H1 (cell line): ENCODE data around the gene SCO2. TPM values are rescaled to one million over a fixed set of nuclear protein-coding genes. Genes with fewer than 3 reads are reported as not detected.
A peak's percentile ranks its signal among the peaks of the same experiment; 100 is the strongest.

Source experiments
- CTCF ChIA-PET: fragments of 300-600 bp; sonication (Branson Sonifier 250); formaldehyde crosslinking; loops from one replicate; lab custom pipeline; 2021; ENCODE audit not compliant: partially characterized antibody; lab: Charles Lee
- POLR2A ChIA-PET: fragments of 300-600 bp; sonication (Branson Sonifier 250); formaldehyde crosslinking; loops from one replicate; lab custom pipeline; 2021; ENCODE audit warnings: inconsistent platforms; ENCODE audit not compliant: partially characterized antibody; lab: Charles Lee
- DNase-seq, 2 experiments: peaks; one replicate each; pipeline versions ENCODE4 v3.0.0 to v3.0.0-alpha.2; 2010 to 2022; ENCODE audit warnings: low spot score in 2 of 2, low read depth in 1 of 2, mixed read lengths in 1 of 2
- FAIRE-seq: peaks from 2 replicates; lab custom pipeline; 2011; peaks lifted over from hg19 to GRCh38; lab: Jason Lieb, UNC
- H2AFZ ChIP-seq: 2 replicates; pipeline ENCODE4 v1.8.1; 2012; ENCODE audit warnings: low read length, inconsistent platforms
- H2AK5ac ChIP-seq: 2 replicates; pipeline ENCODE4 v1.6.1; 2013; ENCODE audit warnings: low read depth, low read length
- H2BK120ac ChIP-seq: replicated peaks from 2 replicates; pipeline ENCODE3; 2013; ENCODE audit warnings: low read depth, low read length, inconsistent platforms
- H2BK12ac ChIP-seq: 2 replicates; pipeline ENCODE4 v1.6.1; 2013; ENCODE audit warnings: low read depth, low read length
- H2BK15ac ChIP-seq: 2 replicates; pipeline ENCODE4 v1.6.1; 2013; ENCODE audit warnings: low read length
- H2BK20ac ChIP-seq: 2 replicates; pipeline ENCODE4 v1.6.1; 2013; ENCODE audit warnings: low read length
- H2BK5ac ChIP-seq: 2 replicates; pipeline ENCODE4 v1.6.1; 2013; ENCODE audit warnings: low read depth, low read length
- H3K14ac ChIP-seq: 2 replicates; pipeline ENCODE4 v1.6.1; 2013; ENCODE audit warnings: inconsistent platforms; ENCODE audit not compliant: insufficient read length
- H3K18ac ChIP-seq: 2 replicates; pipeline ENCODE4 v1.6.1; 2013; ENCODE audit warnings: low read length; ENCODE audit errors: extremely low read depth
- H3K23ac ChIP-seq: 2 replicates; pipeline ENCODE4 v1.6.1; 2013; ENCODE audit warnings: inconsistent platforms; ENCODE audit not compliant: insufficient read length
- H3K23me2 ChIP-seq: 2 replicates; pipeline ENCODE4 v1.6.1; 2013; ENCODE audit warnings: low read depth, low read length
- H3K27ac ChIP-seq: 2 replicates; pipeline ENCODE4 v1.6.1; 2011; ENCODE audit warnings: low read depth, low read length, inconsistent platforms
- H3K27me3 ChIP-seq, 4 experiments: replicated peaks in 1 of 4; 1 replicate in 1 of 4; 2 replicates in 3 of 4; pipeline versions ENCODE4 v1.6.1 to v1.8.1; 2011 to 2013; ENCODE audit warnings: low read length in 3 of 4, mild to moderate bottlenecking in 3 of 4, inconsistent platforms in 2 of 4, mixed read lengths in 2 of 4, moderate library complexity in 1 of 4; ENCODE audit not compliant: control insufficient read depth in 3 of 4, insufficient read depth in 3 of 4; ENCODE audit errors: extremely low read depth in 1 of 4
- H3K36me3 ChIP-seq, 4 experiments: 2 replicates each; pipeline versions ENCODE4 v1.6.1 to v1.8.1; 2011 to 2013; ENCODE audit warnings: mild to moderate bottlenecking in 4 of 4, low read length in 3 of 4, moderate library complexity in 2 of 4, control low read depth in 1 of 4, inconsistent platforms in 1 of 4; ENCODE audit not compliant: insufficient read depth in 4 of 4, control insufficient read depth in 2 of 4
- H3K4ac ChIP-seq: replicated peaks from 2 replicates; pipeline ENCODE3; 2013; ENCODE audit warnings: low read length, low read depth, mixed read lengths, inconsistent platforms; ENCODE audit not compliant: insufficient read length
- H3K4me1 ChIP-seq, 4 experiments: replicated peaks in 1 of 4; 1 replicate in 1 of 4; 2 replicates in 3 of 4; pipeline versions ENCODE4 v1.6.1 to v1.8.1; 2011 to 2013; ENCODE audit warnings: low read length in 3 of 4, inconsistent platforms in 2 of 4, mixed read lengths in 1 of 4; ENCODE audit not compliant: insufficient read depth in 4 of 4, control insufficient read depth in 3 of 4
- H3K4me2 ChIP-seq, 2 experiments: 2 replicates each; pipeline versions ENCODE4 v1.6.1 to v1.8.1; 2011 to 2013; ENCODE audit warnings: low read depth in 2 of 2, low read length in 2 of 2, control low read depth in 1 of 2, inconsistent platforms in 1 of 2, mild to moderate bottlenecking in 1 of 2; ENCODE audit not compliant: insufficient read depth in 1 of 2
- H3K4me3 ChIP-seq, 4 experiments: fragments of 200-600, 300-600 bp in 1 of 4; sonication (generic), shearing (Covaris generic), sonication (Bioruptor Twin) in 1 of 4; 2 replicates each; pipeline versions ENCODE4 v1.5.1 to v1.8.1; 2011 to 2016; ENCODE audit warnings: low read length in 4 of 4, low read depth in 3 of 4, control low read depth in 2 of 4, inconsistent platforms in 2 of 4, mild to moderate bottlenecking in 2 of 4, mixed read lengths in 1 of 4, moderate library complexity in 1 of 4; ENCODE audit not compliant: insufficient read depth in 2 of 4; ENCODE audit errors: extremely low read depth in 1 of 4
- H3K56ac ChIP-seq: replicated peaks from 2 replicates; pipeline ENCODE3; 2013; ENCODE audit warnings: low read depth, mild to moderate bottlenecking, mixed read lengths, low read length, inconsistent platforms; ENCODE audit not compliant: insufficient read length
- H3K79me1 ChIP-seq: 2 replicates; pipeline ENCODE4 v1.6.1; 2013; ENCODE audit warnings: low read depth, low read length, control low read depth
- H3K79me2 ChIP-seq, 2 experiments: 2 replicates each; pipeline versions ENCODE4 v1.6.1 to v1.8.1; 2012 to 2013; ENCODE audit warnings: low read length in 2 of 2, mild to moderate bottlenecking in 2 of 2, inconsistent platforms in 1 of 2; ENCODE audit not compliant: insufficient read depth in 2 of 2, control insufficient read depth in 1 of 2
- H3K9ac ChIP-seq, 4 experiments: replicated peaks in 1 of 4; 1 replicate in 1 of 4; 2 replicates in 3 of 4; pipeline versions ENCODE4 v1.6.1 to v1.8.1; 2011 to 2013; ENCODE audit warnings: low read depth in 3 of 4, low read length in 3 of 4, control low read depth in 2 of 4, mild to moderate bottlenecking in 2 of 4, moderate library complexity in 2 of 4, inconsistent platforms in 1 of 4; ENCODE audit errors: extremely low read depth in 1 of 4
- H3K9me3 ChIP-seq, 2 experiments: 2 replicates each; pipeline versions ENCODE4 v1.6.1 to v1.8.1; 2012 to 2013; ENCODE audit warnings: mild to moderate bottlenecking in 2 of 2, moderate library complexity in 2 of 2, control low read depth in 1 of 2, inconsistent platforms in 1 of 2, low read depth in 1 of 2, low read length in 1 of 2, mixed read lengths in 1 of 2; ENCODE audit not compliant: insufficient read depth in 2 of 2
- H4K20me1 ChIP-seq, 2 experiments: replicated peaks in 1 of 2; 2 replicates each; pipeline versions ENCODE3 to v1.8.1; 2011 to 2013; ENCODE audit warnings: inconsistent platforms in 2 of 2, low read length in 2 of 2, mild to moderate bottlenecking in 1 of 2; ENCODE audit not compliant: insufficient read depth in 2 of 2, control insufficient read depth in 1 of 2
- H4K5ac ChIP-seq: 2 replicates; pipeline ENCODE4 v1.6.1; 2013; ENCODE audit warnings: low read length, low read depth, mixed read lengths, inconsistent platforms; ENCODE audit not compliant: insufficient read length
- H4K8ac ChIP-seq: 2 replicates; pipeline ENCODE4 v1.8.0; 2013; ENCODE audit warnings: mild to moderate bottlenecking, moderate library complexity, low read length, inconsistent platforms; ENCODE audit not compliant: insufficient read depth; ENCODE audit errors: extremely low read depth
- H4K91ac ChIP-seq: replicated peaks from 2 replicates; pipeline ENCODE3; 2013; ENCODE audit warnings: low read length, mixed read lengths, inconsistent platforms; ENCODE audit not compliant: insufficient read length
- CHD1 ChIP-seq: IDR thresholded peaks from 2 replicates; pipeline ENCODE4 v1.6.1; 2012; ENCODE audit warnings: low read depth, low read length, improper control_type of control experiment
- CTCF ChIP-seq, 3 experiments: IDR thresholded peaks; 1 replicate in 2 of 3; 2 replicates in 1 of 3; pipeline versions ENCODE4 v1.5.1 to v1.6.1; 2011; ENCODE audit warnings: low read length in 3 of 3, mild to moderate bottlenecking in 3 of 3, inconsistent platforms in 2 of 3, low read depth in 1 of 3, moderate library complexity in 1 of 3; ENCODE audit not compliant: insufficient read depth in 1 of 3; ENCODE audit errors: control extremely low read depth in 1 of 3
- FOSL1 ChIP-seq: IDR thresholded peaks from 2 replicates; pipeline ENCODE4 v1.6.1; 2011; ENCODE audit warnings: mild to moderate bottlenecking, low read depth, low read length, moderate library complexity; ENCODE audit not compliant: insufficient read depth
- JUN ChIP-seq: IDR thresholded peaks from 2 replicates; pipeline ENCODE4 v1.6.1; 2011; ENCODE audit warnings: low read depth, mild to moderate bottlenecking, improper control_type of control experiment, low read length
- JUND ChIP-seq: IDR thresholded peaks from 2 replicates; pipeline ENCODE4 v1.6.1; 2011; ENCODE audit warnings: mild to moderate bottlenecking, improper control_type of control experiment, low read length
- KDM1A ChIP-seq: fragments of 200-600, 300-600 bp; sonication (generic); IDR thresholded peaks from 2 replicates; pipeline ENCODE4 v1.7.1; 2016; ENCODE audit warnings: mild to moderate bottlenecking, low read length, borderline replicate concordance
- KDM4A ChIP-seq: IDR thresholded peaks from one replicate; pipeline ENCODE4 v1.7.1; 2012; ENCODE audit warnings: low read depth, mild to moderate bottlenecking, moderate library complexity, low read length, inconsistent platforms; ENCODE audit not compliant: severe bottlenecking
- POLR2A ChIP-seq, 2 experiments: IDR thresholded peaks; 1 replicate in 1 of 2; 2 replicates in 1 of 2; pipeline ENCODE4 v1.6.1; 2011; ENCODE audit warnings: low read depth in 2 of 2, low read length in 2 of 2, mild to moderate bottlenecking in 2 of 2; ENCODE audit errors: control extremely low read depth in 1 of 2
- SIX5 ChIP-seq: IDR thresholded peaks from 2 replicates; pipeline ENCODE4 v1.6.1; 2011; ENCODE audit warnings: mild to moderate bottlenecking, low read depth, low read length
- SP4 ChIP-seq: IDR thresholded peaks from 2 replicates; pipeline ENCODE4 v1.6.1; 2012; ENCODE audit warnings: low read length, inconsistent platforms
- WGBS, 2 experiments: shearing (Covaris generic) in 1 of 2; methylation state at CpG; one replicate each; pipeline versions ENCODE4 v1.1.6 to v1.1.7; 2013 to 2015; ENCODE audit warnings: low lambda C conversion rate in 2 of 2, mixed read lengths in 2 of 2, inconsistent platforms in 1 of 2, low coverage in 1 of 2, missing lambda C conversion rate in 1 of 2; ENCODE audit not compliant: insufficient replicate concordance in 2 of 2, insufficient coverage in 1 of 2, insufficient read length in 1 of 2; ENCODE audit errors: extremely low coverage in 1 of 2, missing lambda C conversion rate in 1 of 2; 5-methylcytosine and 5-hydroxymethylcytosine counted together
- polyA plus RNA-seq, 7 experiments: library from polyadenylated mRNA; depleted of rRNA in 3 of 7; stranded (reverse) in 5 of 7; unstranded in 2 of 7; fragments of >200 nt in 5 of 7; fragments of 200-250 nt in 2 of 7; gene quantifications; 1 replicate in 5 of 7; 2 replicates in 1 of 7; 4 replicates in 1 of 7; pipeline versions ENCODE4 v1.2.1 to v1.2.3, GENCODE V29; 2011 to 2013; ENCODE audit warnings: missing spikeins in 2 of 7, mixed read lengths in 2 of 7
- total RNA-seq: library from RNA; stranded (reverse); fragmentation: NEBNext Ultra II Directional; extraction: Animal tissue kit (Norgen Biotek cat#: 25700); gene quantifications from 2 replicates; pipeline ENCODE4 v1.2.1, GENCODE V29; 2021
- TF ChIP-seq, protein P1 (sequence below): IDR thresholded peaks from 2 replicates; pipeline ENCODE4 v1.6.1; 2012; ENCODE audit warnings: inconsistent platforms

Gene SCO2
- total and polyA plus RNA-seq, 2 of the 8 experiments (the other 6 are each of a cell fraction or from before 2014, with no cell fraction given) = 2.0 TPM; not detected in 1

DNA sequence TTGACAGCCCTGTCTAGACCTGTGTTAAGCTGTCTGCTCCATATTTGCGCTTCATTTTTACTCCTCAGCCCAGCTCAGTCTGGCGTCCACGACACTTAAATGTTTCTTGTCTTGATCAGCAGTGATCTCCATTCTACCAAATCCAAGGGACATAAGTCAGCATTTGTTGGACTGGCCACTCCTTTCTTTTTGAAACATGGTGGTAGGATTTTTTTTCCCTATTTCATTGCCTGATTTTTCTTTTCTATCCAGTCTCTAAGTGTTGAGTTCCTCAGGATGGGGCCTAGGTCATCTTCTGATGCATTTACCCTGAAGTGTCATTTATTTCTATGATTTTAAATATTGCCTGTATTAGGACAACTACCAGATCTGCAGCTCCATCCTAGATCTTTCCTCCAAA lies 16.5 kb downstream of the SCO2 start:
- Histone ChIP-seq H3K14ac (no peak overlapping the region), H3K23ac (no peak overlapping the region), H2BK12ac (no peak overlapping the region), H2BK20ac (no peak overlapping the region), H3K27ac (no peak overlapping the region), H2AK5ac (no peak overlapping the region), H3K36me3 (peaks cover 0 to 15% (median 0%) of the 10 kb centered on the region in 4 experiments; a peak in 3 of 8 replicates), H2BK5ac (no peak overlapping the region), H3K18ac (no peak overlapping the region), H3K79me1 (peaks cover 15% of the 10 kb centered on the region; the same call in 1 of the 2 replicates), H3K79me2 (peaks cover 0 to 32% of the 10 kb centered on the region in 2 experiments; a peak in 3 of 4 replicates), H3K4ac (no peak overlapping the region), H3K23me2 (peaks cover 11% of the 10 kb centered on the region; the same call in 1 of the 2 replicates), H4K91ac (no peak overlapping the region), H3K4me3 (peak overlapping the region; percentile 83 to 97 (median 85)), H3K27me3 (no peaks in the 10 kb centered on the region), H2AFZ (no peak overlapping the region), H3K4me1 (peaks cover 2 to 8% (median 5%) of the 10 kb centered on the region in 4 experiments), H4K20me1 (peaks cover 3 to 22% of the 10 kb centered on the region in 2 experiments), H3K56ac (no peak overlapping the region), H4K8ac (no peak overlapping the region), H3K4me2 (peak overlapping the region; percentile 73 to 85), H2BK15ac (no peak overlapping the region), H3K9ac (peak overlapping the region in 3 of 4 experiments; percentile 30 to 59 (median 48); a peak in 4 of 7 replicates), H4K5ac (no peak overlapping the region), H3K9me3 (no peaks in the 10 kb centered on the region), H2BK120ac (no peak overlapping the region)
- ChIA-PET POLR2A (interaction anchor here (0.8 to 3.5 kb wide), 9 partner anchors 8 to 55 kb away, joined by 3 to 32 read pairs (median 3); partner anchors contain the start of gene SCO2), CTCF (interaction anchor here (0.6 to 1.6 kb wide), 4 partner anchors 14 to 93 kb away, joined by 3 to 6 read pairs (median 4); partner anchors contain the start of gene SCO2)
- WGBS, 2 experiments = 61% methylated on average over 3 of the region's 3 CpGs; no CpG with 5 or more reads in 1 of the 2 experiments
- no peak for FAIRE-seq
- no peak for DNase-seq
- TF ChIP-seq, protein P1, sequence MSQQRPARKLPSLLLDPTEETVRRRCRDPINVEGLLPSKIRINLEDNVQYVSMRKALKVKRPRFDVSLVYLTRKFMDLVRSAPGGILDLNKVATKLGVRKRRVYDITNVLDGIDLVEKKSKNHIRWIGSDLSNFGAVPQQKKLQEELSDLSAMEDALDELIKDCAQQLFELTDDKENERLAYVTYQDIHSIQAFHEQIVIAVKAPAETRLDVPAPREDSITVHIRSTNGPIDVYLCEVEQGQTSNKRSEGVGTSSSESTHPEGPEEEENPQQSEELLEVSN = no peak
- TF ChIP-seq KDM4A (no peak), JUN (no peak), POLR2A (IDR thresholded peaks at IDR 0.05; ENCODE audit: control extremely low read depth in 1 of 2, low read depth in 2 of 2, low read length in 2 of 2) (no peak), CHD1 (no peak), SP4 (no peak), JUND (no peak), SIX5 (no peak), FOSL1 (no peak), KDM1A (no peak), CTCF (IDR thresholded peaks at IDR 0.05; ENCODE audit: control extremely low read depth in 1 of 3, insufficient read depth in 1 of 3, low read depth in 1 of 3, low read length in 3 of 3) (no peak)
